GM06990 (cell line): ENCODE data around the gene IL1RL1.

Experiments
- DNase-seq: peaks from one replicate; pipeline ENCODE4 v3.0.0-alpha.2; 2011; ENCODE audit not compliant: insufficient read length; ENCODE audit errors: extremely low read depth
- H3K27me3 ChIP-seq: replicated peaks from 2 replicates; pipeline ENCODE4 v1.6.0; 2011; ENCODE audit warnings: low read length; ENCODE audit not compliant: control insufficient read depth, insufficient read depth
- H3K36me3 ChIP-seq: 2 replicates; pipeline ENCODE4 v1.5.1; 2011; ENCODE audit warnings: low read length; ENCODE audit not compliant: control insufficient read depth, insufficient read depth
- H3K4me3 ChIP-seq: replicated peaks from 2 replicates; pipeline ENCODE4 v1.5.1; 2011; ENCODE audit warnings: low read depth, mild to moderate bottlenecking, control low read depth, low read length
- TF ChIP-seq, protein P1 (sequence below): IDR thresholded peaks from 2 replicates; pipeline ENCODE4 v1.5.1; 2011; ENCODE audit warnings: low read length, control low read depth, mild to moderate bottlenecking, inconsistent platforms; ENCODE audit not compliant: insufficient read depth, poor library complexity, severe bottlenecking

IL1RL1 gene

DNA sequence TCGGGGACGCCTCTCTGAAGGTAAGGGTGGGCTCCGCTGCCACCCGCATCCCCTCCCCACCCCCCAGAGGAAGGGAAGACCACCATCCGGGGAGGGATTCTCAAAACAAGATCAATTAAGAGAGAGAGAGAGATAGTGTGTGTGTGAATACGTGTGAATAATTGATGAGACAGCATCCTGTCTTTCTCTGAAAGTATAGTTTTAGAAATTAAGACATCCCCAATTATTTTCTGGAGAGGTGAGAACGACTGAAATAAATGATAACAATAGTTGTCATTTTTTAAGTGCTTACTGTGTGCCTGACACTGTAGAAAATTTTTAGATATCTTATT is 45.0 kb downstream of the IL1RL1 start:
- H3K36me3 ChIP-seq, result no peaks in the 10 kb centered on the region
- no peaks in the 10 kb centered on the region for H3K27me3 ChIP-seq
- no peak for DNase-seq
- peak overlapping the region; percentile 85 for H3K4me3 ChIP-seq
- TF ChIP-seq, protein P1, sequence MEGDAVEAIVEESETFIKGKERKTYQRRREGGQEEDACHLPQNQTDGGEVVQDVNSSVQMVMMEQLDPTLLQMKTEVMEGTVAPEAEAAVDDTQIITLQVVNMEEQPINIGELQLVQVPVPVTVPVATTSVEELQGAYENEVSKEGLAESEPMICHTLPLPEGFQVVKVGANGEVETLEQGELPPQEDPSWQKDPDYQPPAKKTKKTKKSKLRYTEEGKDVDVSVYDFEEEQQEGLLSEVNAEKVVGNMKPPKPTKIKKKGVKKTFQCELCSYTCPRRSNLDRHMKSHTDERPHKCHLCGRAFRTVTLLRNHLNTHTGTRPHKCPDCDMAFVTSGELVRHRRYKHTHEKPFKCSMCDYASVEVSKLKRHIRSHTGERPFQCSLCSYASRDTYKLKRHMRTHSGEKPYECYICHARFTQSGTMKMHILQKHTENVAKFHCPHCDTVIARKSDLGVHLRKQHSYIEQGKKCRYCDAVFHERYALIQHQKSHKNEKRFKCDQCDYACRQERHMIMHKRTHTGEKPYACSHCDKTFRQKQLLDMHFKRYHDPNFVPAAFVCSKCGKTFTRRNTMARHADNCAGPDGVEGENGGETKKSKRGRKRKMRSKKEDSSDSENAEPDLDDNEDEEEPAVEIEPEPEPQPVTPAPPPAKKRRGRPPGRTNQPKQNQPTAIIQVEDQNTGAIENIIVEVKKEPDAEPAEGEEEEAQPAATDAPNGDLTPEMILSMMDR, result no peak

DNA sequence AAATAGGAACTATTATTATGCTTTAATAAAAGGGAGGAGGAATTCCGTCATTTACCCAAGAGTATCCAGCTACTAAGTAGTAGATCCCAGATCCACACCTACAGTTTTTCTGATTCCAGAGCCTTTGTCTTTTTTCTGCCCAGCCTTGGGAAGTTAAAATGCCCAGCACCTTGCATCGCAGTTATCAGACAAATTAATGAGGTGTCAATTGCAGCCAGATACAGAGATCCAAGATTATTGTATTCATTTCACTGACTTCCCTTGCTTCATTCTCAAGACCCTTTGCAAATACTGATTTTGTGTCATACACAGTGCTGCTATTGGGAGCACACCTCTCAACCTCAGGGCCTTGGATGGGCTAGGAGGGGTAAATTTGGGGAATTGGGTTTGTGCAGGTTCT is 45.4 kb downstream of the IL1RL1 start:
- DNase-seq, result no peak
- TF ChIP-seq, protein P1, result no peak
- H3K4me3 ChIP-seq, result peak overlapping the region; percentile 85
- no peaks in the 10 kb centered on the region for H3K27me3 ChIP-seq
- H3K36me3 ChIP-seq, result no peaks in the 10 kb centered on the region

DNA sequence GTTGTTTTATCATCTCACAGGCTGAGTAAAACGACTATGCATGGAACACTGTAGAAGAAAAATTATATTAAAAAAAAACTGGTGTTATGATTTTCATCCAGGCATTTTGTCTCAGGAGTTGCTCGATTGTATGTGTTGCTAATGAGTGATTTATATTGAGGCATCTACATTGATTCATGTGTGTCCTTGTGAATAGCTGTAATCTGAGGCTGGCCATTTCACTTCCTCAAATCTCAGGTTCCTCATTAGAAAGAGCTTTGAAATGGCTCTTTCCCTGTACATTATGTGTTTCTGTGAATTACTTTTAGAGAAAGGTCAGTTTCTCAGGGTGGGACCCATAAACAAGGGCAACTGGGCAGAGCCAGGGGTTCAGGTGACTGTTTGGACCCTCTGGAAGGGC is 46.6 kb downstream of the IL1RL1 start:
- TF ChIP-seq, protein P1, result no peak
- peak; percentile 43 for DNase-seq
- no peaks in the 10 kb centered on the region for H3K27me3 ChIP-seq
- no peaks in the 10 kb centered on the region for H3K36me3 ChIP-seq
- H3K4me3 ChIP-seq, result peak overlapping the region; percentile 85

DNA sequence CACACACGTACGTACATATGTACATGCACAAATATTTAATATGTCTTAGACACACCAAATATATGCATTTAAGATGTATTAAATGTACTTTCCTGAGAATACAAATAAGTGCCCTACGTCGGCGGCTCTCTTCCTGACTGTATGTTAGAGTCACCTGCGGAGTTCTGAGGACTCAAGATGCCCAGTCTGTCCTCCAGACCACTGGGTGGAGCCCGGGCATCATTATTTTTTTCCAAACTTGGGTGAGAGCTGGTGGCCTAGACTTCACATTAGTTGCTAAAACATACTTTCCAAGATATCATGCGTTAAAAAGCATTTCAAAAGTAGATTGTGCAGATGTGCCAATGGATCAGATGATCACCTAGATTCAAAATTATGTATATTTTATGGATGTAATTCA is 47.1 kb downstream of the IL1RL1 start:
- Histone ChIP-seq H3K4me3 (peak overlapping the region; percentile 85), H3K27me3 (no peaks in the 10 kb centered on the region), H3K36me3 (peaks cover under 1% of the 10 kb centered on the region; the same call in 1 of the 2 replicates)
- TF ChIP-seq, protein P1, result no peak
- DNase-seq, result no peak

DNA sequence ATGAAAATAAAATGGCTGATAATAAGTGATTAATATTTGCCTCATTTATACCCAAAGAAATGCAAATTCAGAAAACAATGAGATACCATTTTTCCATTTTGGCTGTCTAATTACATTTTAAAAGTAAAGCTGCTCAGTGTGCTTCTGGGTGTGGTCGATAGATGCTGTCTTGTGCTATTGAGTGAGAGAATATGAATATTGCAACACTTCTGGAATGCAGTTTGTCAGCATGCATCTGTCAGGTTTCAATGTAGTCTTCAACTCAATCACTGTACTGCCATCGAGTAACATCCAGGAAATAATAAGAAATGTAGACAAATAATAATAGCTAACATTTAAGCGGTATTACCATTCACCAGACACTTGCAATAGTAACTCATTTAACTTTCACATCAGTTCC is 48.2 kb downstream of the IL1RL1 start:
- DNase-seq, result no peak
- Histone ChIP-seq H3K4me3 (no peak overlapping the region), H3K36me3 (peaks cover 5% of the 10 kb centered on the region; the same call in 1 of the 2 replicates), H3K27me3 (no peaks in the 10 kb centered on the region)
- TF ChIP-seq, protein P1, result no peak

DNA sequence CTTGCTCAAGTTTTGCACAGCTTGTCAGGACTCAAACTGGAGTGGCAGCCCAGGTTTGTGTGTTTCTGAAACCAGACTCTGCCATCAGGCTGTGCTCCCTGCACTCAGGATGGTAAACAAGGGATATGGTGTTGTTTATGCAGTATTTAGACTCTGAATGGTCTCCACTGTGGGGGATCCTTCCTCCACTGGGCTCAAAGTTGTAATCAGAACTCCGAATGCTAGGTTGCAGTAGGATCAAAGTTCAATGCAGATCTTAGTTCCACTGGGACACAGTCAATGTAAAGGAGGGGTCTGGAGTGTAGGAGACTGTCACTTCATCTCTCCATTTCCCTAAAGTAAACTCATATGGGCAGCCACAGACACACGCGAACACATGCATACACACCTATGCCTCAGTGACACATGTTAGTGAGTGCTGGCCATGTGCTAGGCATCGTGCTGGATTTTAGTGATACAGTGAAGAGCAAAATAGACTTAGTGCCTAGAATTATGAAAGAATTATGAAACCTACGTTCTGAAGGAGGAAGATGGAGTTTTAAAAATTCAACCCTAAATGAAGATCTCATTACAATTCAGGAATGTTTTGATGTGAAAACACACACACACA is 50.4 kb downstream of the IL1RL1 start:
- TF ChIP-seq, protein P1, result no peak
- H3K36me3 ChIP-seq, result peaks cover 14% of the 10 kb centered on the region
- no peak for DNase-seq
- H3K4me3 ChIP-seq, result no peak overlapping the region
- H3K27me3 ChIP-seq, result no peaks in the 10 kb centered on the region
